Suprapubic skin (tissue), 4 donors: Measurements from ENCODE around the gene IGF1. TPM values are rescaled to one million over a fixed set of nuclear protein-coding genes. Genes with fewer than 3 reads are reported as not detected.

Source experiments
- DNase-seq, 2 donors: peaks; one replicate each; pipeline ENCODE4 v3.0.0-alpha.2; 2019; ENCODE audit warnings: low spot score in 2 of 2
- H3K27ac ChIP-seq: fragments of 200-600 bp; sonication (generic); one replicate; pipeline ENCODE4 v1.5.1; 2019
- H3K27me3 ChIP-seq: fragments of 200-600 bp; sonication (generic); one replicate; pipeline ENCODE4 v1.5.1; 2019
- H3K36me3 ChIP-seq: fragments of 200-600 bp; sonication (generic); one replicate; pipeline ENCODE4 v1.5.1; 2019
- H3K4me1 ChIP-seq: fragments of 200-600 bp; sonication (generic); one replicate; pipeline ENCODE4 v1.5.1; 2019
- H3K4me3 ChIP-seq: fragments of 200-600 bp; sonication (generic); one replicate; pipeline ENCODE4 v1.5.1; 2019; ENCODE audit warnings: mild to moderate bottlenecking
- H3K9me3 ChIP-seq: fragments of 200-600 bp; sonication (generic); one replicate; pipeline ENCODE4 v1.5.1; 2019
- CTCF ChIP-seq, 2 donors: fragments of 200-600 bp in 1 of 2; fragments of 450-650 bp in 1 of 2; sonication (generic) in 1 of 2; IDR thresholded peaks; one replicate each; pipeline ENCODE4 v1.5.1; 2016 to 2019; ENCODE audit warnings: antibody characterized with exemption in 2 of 2, mild to moderate bottlenecking in 1 of 2, moderate library complexity in 1 of 2
- EP300 ChIP-seq: sonication (generic); formaldehyde crosslinking; IDR thresholded peaks from one replicate; pipeline ENCODE4 v1.6.1; 2017; ENCODE audit warnings: antibody characterized with exemption
- POLR2A ChIP-seq, 2 donors: fragments of 450-650 bp; IDR thresholded peaks; one replicate each; pipeline ENCODE4 v1.6.1; 2017; ENCODE audit warnings: antibody characterized with exemption in 2 of 2, mild to moderate bottlenecking in 2 of 2, moderate library complexity in 2 of 2
- POLR2AphosphoS5 ChIP-seq, 3 donors: sonication (generic); formaldehyde crosslinking; IDR thresholded peaks; one replicate each; pipeline ENCODE4 v1.6.1; 2017; ENCODE audit warnings: antibody characterized with exemption in 3 of 3
- whole genome bisulfite sequencing: methylation state at CpG from one replicate; pipeline ENCODE4 v1.1.5; 2018; 5-methylcytosine and 5-hydroxymethylcytosine counted together
- total RNA-seq, 4 donors: library from RNA; depleted of rRNA; stranded (reverse); fragments of >200 nt; gene quantifications; one replicate each; pipeline ENCODE4 v1.1.0, GENCODE V29; 2016

The IGF1 gene
- total RNA-seq, 4 donors from 2014 or later, result 5.9 to 19.7 (median 11.7) TPM

- H3K4me1 ChIP-seq, result no peaks in the 10 kb centered on the region
- no peak for DNase-seq
- TF ChIP-seq POLR2A (IDR thresholded peaks at IDR 0.05) (no peak), POLR2AphosphoS5 (IDR thresholded peaks at IDR 0.05) (no peak), EP300 (no peak), CTCF (IDR thresholded peaks at IDR 0.05) (no peak)
- no peak overlapping the region for H3K27ac ChIP-seq
- H3K27me3 ChIP-seq, result no peaks in the 10 kb centered on the region
- 88% methylated on average over 2 of the region's 2 CpGs for WGBS
- no peak overlapping the region for H3K4me3 ChIP-seq
- no peaks in the 10 kb centered on the region for H3K9me3 ChIP-seq
- peaks cover 2% of the 10 kb centered on the region for H3K36me3 ChIP-seq
Observed at GRCh38 chr12:102396276-102396675, 84.1 kb downstream of the IGF1 start.

- H3K4me3 ChIP-seq, result no peak overlapping the region
- H3K27ac ChIP-seq, result no peak overlapping the region
- no peak for TF ChIP-seq EP300
- TF ChIP-seq POLR2AphosphoS5 (IDR thresholded peaks at IDR 0.05), result no peak
- no peak for TF ChIP-seq POLR2A (IDR thresholded peaks at IDR 0.05)
- no peak for TF ChIP-seq CTCF (IDR thresholded peaks at IDR 0.05)
- H3K36me3 ChIP-seq, result no peaks in the 10 kb centered on the region
- no peaks in the 10 kb centered on the region for H3K9me3 ChIP-seq
- WGBS, result 92% methylated on average over 1 of the region's 1 CpG
- no peaks in the 10 kb centered on the region for H3K27me3 ChIP-seq
- no peak for DNase-seq
- H3K4me1 ChIP-seq, result no peaks in the 10 kb centered on the region
Observed at GRCh38 chr12:102394200-102394599, 86.2 kb downstream of the IGF1 start.

GRCh38 chr12:102390068-102390467 lies 90.3 kb downstream of the IGF1 start:
- no peak for TF ChIP-seq POLR2A (IDR thresholded peaks at IDR 0.05)
- TF ChIP-seq CTCF (IDR thresholded peaks at IDR 0.05), result no peak
- no peak for TF ChIP-seq EP300
- no peak for TF ChIP-seq POLR2AphosphoS5 (IDR thresholded peaks at IDR 0.05)
- Histone ChIP-seq H3K36me3 (no peaks in the 10 kb centered on the region), H3K4me3 (no peak overlapping the region), H3K9me3 (no peaks in the 10 kb centered on the region), H3K27ac (no peak overlapping the region), H3K4me1 (no peaks in the 10 kb centered on the region), H3K27me3 (no peaks in the 10 kb centered on the region)
- DNase-seq, result no peak
- WGBS, result 85% methylated on average over 4 of the region's 4 CpGs

- no peaks in the 10 kb centered on the region for H3K27me3 ChIP-seq
- no peaks in the 10 kb centered on the region for H3K4me1 ChIP-seq
- H3K9me3 ChIP-seq, result peaks cover 9% of the 10 kb centered on the region
- 68% methylated on average over 1 of the region's 1 CpG for WGBS
- DNase-seq, result no peak
- no peak overlapping the region for H3K27ac ChIP-seq
- H3K36me3 ChIP-seq, result no peaks in the 10 kb centered on the region
- H3K4me3 ChIP-seq, result no peak overlapping the region
- TF ChIP-seq EP300 (no peak), POLR2AphosphoS5 (IDR thresholded peaks at IDR 0.05) (no peak), POLR2A (IDR thresholded peaks at IDR 0.05) (no peak), CTCF (IDR thresholded peaks at IDR 0.05) (no peak)
Observed at GRCh38 chr12:102388469-102388868, 91.9 kb downstream of the IGF1 start.

- Histone ChIP-seq H3K4me3 (no peak overlapping the region), H3K4me1 (no peaks in the 10 kb centered on the region), H3K27ac (no peak overlapping the region), H3K36me3 (no peaks in the 10 kb centered on the region), H3K27me3 (no peaks in the 10 kb centered on the region), H3K9me3 (peaks cover 9% of the 10 kb centered on the region)
- WGBS, result 100% methylated on average over 1 of the region's 1 CpG
- no peak for DNase-seq
- no peak for TF ChIP-seq CTCF (IDR thresholded peaks at IDR 0.05)
- TF ChIP-seq EP300, result no peak
- TF ChIP-seq POLR2A (IDR thresholded peaks at IDR 0.05), result no peak
- no peak for TF ChIP-seq POLR2AphosphoS5 (IDR thresholded peaks at IDR 0.05)
Observed at GRCh38 chr12:102385343-102385742, 95.0 kb downstream of the IGF1 start.
